ENCODE measurements around the gene OLFM2. TPM values are rescaled to one million over a fixed set of nuclear protein-coding genes. Genes with fewer than 3 reads are reported as not detected.

Gene OLFM2
- total and polyA plus RNA-seq, 2 experiments from 2014 or later: 58.1 to 117 TPM

GRCh38 chr19:9958379-9958821, 22.1 kb upstream of the OLFM2 start (continued):
- no peak for TF ChIP-seq ZNF462 (CRISPR knock-in tag; IDR thresholded peaks at IDR 0.05)
- no peak for TF ChIP-seq EZH2phosphoT487 (IDR thresholded peaks at IDR 0.05; ENCODE audit: unreplicated experiment)
- TF ChIP-seq CREB1 (CRISPR knock-in tag; IDR thresholded peaks at IDR 0.05; ENCODE audit: low read depth): no peak

GRCh38 chr19:9956956-9957355, 20.6 kb upstream of the OLFM2 start:
- H3K4me3 Mint-ChIP-seq: no peak overlapping the region
- H3K4me3 ChIP-seq: no peak overlapping the region
- no peak for ATAC-seq
- TF ChIP-seq POLR2AphosphoS5 (IDR thresholded peaks at IDR 0.05; ENCODE audit: low read depth) (no peak), CREB1 (CRISPR knock-in tag; IDR thresholded peaks at IDR 0.05; ENCODE audit: low read depth) (no peak), CTCF (conservative IDR thresholded peaks at IDR 0.05; ENCODE audit: low read depth in 2 of 2) (no peak), ETS1 (IDR thresholded peaks at IDR 0.05) (no peak), ZNF331 (CRISPR knock-in tag; IDR thresholded peaks at IDR 0.05; ENCODE audit: low read depth) (no peak), NANOG (IDR thresholded peaks at IDR 0.05; ENCODE audit: borderline replicate concordance) (no peak), EZH2phosphoT487 (IDR thresholded peaks at IDR 0.05; ENCODE audit: unreplicated experiment) (no peak), JUNB (IDR thresholded peaks at IDR 0.05; ENCODE audit: unreplicated experiment) (no peak), EZH2 (IDR thresholded peaks at IDR 0.05; ENCODE audit: low read depth, unreplicated experiment) (no peak), ZNF114 (CRISPR knock-in tag; IDR thresholded peaks at IDR 0.05) (no peak), STAT1 (IDR thresholded peaks at IDR 0.05; ENCODE audit: unreplicated experiment) (no peak), REST (IDR thresholded peaks at IDR 0.05; ENCODE audit: unreplicated experiment) (no peak)

More at GRCh38 chr19:9956956-9957355, 20.6 kb upstream of the OLFM2 start:
- Histone ChIP-seq H3K36me3 (ENCODE audit: insufficient read depth) (no peaks in the 10 kb centered on the region), H3K27me3 (ENCODE audit: insufficient read depth) (no peaks in the 10 kb centered on the region), H4K20me1 (replicated peaks; ENCODE audit: insufficient read depth) (no peaks in the 10 kb centered on the region; the same call in 1 of the 2 replicates), H3K9me2 (ENCODE audit: insufficient read depth) (no peaks in the 10 kb centered on the region), H3K79me2 (replicated peaks; ENCODE audit: insufficient read depth) (no peaks in the 10 kb centered on the region), H3K27ac (ENCODE audit: low read depth) (no peak overlapping the region), H3K4me2 (no peak overlapping the region), H3K4me1 (ENCODE audit: insufficient read depth) (peaks cover 16% of the 10 kb centered on the region), H2AFZ (no peak overlapping the region), H3F3A (replicated peaks; ENCODE audit: low read depth) (no peaks in the 10 kb centered on the region)
- Mint-ChIP-seq H3K27me3 (ENCODE audit: insufficient read depth, low read depth, poor library complexity) (peaks cover 8% of the 10 kb centered on the region), H3K9me3 (no peaks in the 10 kb centered on the region), H3K4me1 (peaks cover 16% of the 10 kb centered on the region), H3K36me3 (ENCODE audit: low read depth) (peaks cover 3% of the 10 kb centered on the region; the same call in 2 of the 3 replicates), H3K27ac (no peak overlapping the region)
- DNase-seq (ENCODE audit: low spot score): no peak
